ENCODE data around the gene ZNF672. TPM values are rescaled to one million over a fixed set of nuclear protein-coding genes. Genes with fewer than 3 reads are reported as not detected.

ZNF672 gene
- total RNA-seq, 1 experiment from 2014 or later, result 27.6 TPM

DNA sequence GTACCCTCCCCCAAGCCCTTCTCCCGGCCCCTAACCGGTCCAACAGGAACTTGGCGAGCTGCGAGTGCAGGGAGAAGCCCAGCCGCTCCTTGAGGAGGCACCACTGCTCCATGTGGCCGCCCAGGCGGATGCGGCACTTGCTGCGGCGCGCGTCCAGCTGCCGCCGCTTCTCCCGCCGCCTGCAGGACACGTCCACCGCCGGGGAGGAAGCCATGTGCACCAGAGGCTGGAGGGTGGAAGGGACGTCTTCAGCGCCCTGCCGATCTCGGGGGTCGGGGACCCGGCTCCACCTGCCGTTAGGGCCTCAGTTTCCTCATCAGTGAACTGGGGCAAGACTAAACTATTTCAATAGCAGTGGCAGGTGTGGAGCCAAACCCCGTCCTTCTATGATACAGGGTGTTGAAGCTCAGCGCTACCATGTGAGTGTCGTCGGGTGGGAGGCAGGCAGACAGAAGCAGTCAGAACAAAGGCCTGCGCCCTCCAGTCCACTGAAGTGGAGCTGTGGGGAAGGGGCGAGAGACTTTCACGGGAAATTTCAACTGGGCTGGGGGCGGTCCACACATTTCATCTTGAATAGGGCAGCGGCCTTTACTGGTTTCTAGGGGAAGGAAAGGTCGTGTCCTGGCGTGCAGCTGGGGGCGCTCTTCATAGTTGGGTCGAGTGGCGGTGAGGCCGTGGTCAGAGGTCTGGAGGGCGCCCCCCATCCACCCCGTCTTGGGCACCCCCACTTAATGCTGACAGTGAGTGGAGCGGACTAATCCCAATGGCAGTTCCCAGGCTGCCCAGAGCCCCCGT is 20.3 kb downstream of the ZNF672 start (continued):
- TF ChIP-seq, protein P1, sequence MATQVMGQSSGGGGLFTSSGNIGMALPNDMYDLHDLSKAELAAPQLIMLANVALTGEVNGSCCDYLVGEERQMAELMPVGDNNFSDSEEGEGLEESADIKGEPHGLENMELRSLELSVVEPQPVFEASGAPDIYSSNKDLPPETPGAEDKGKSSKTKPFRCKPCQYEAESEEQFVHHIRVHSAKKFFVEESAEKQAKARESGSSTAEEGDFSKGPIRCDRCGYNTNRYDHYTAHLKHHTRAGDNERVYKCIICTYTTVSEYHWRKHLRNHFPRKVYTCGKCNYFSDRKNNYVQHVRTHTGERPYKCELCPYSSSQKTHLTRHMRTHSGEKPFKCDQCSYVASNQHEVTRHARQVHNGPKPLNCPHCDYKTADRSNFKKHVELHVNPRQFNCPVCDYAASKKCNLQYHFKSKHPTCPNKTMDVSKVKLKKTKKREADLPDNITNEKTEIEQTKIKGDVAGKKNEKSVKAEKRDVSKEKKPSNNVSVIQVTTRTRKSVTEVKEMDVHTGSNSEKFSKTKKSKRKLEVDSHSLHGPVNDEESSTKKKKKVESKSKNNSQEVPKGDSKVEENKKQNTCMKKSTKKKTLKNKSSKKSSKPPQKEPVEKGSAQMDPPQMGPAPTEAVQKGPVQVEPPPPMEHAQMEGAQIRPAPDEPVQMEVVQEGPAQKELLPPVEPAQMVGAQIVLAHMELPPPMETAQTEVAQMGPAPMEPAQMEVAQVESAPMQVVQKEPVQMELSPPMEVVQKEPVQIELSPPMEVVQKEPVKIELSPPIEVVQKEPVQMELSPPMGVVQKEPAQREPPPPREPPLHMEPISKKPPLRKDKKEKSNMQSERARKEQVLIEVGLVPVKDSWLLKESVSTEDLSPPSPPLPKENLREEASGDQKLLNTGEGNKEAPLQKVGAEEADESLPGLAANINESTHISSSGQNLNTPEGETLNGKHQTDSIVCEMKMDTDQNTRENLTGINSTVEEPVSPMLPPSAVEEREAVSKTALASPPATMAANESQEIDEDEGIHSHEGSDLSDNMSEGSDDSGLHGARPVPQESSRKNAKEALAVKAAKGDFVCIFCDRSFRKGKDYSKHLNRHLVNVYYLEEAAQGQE (IDR thresholded peaks at IDR 0.05; ENCODE audit: low read depth), result no peak

DNA sequence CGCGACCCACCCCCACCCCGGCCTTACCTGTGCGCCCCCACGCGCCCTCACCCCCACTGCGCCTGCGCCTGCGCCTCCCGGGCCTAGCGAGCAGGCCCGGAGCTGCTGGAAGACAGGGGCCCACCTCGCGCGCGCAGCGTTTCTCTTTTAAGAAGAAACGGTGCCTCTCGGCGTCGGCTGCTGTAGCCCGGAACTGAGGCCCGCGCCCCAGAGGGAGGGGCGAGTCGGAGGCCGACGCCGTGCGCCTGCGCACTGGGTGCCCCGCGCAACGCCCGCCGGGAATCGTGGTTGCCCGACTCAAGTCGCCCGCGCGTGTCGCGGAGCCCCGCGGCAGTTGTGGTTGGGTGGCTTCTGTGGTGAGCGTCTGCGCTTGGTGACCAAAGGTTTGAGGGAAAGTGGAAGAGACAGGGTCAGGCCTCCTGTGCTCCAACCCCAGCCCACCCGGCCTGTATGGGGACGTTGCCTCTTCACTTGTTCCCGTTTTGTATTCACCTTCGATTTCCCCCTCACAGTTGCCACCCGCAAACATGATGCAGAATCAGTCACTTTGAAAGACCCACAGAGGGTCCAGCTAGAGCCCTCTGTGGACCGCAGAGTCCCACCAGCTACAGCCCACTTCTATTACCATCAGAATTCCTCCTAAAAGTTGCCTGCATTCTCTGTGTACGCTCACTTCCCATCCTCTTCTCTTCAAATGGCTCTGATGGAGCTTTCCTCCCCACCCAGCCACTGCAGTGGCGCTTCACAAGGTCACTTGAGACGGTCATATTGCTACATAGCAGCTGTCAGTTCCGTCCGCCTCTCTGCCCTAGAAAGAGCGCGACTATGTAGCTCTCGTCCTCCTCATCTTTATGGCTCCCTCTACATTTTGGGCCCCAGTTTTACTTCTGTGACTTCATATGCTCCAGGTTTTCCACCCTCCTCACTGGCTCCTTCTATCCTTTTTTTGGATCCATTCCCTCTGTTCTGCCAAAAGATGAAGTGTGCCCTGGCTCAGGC is 21.2 kb downstream of the ZNF672 start, which contains the start of gene ZNF692:
TSS of gene ZNF692 (minus strand) at position 195 of the 999 bp plus-strand sequence. CDS start 776 bp downstream, outside the sequence.
- Histone ChIP-seq H3K9me3 (ENCODE audit: control insufficient read depth in 1 of 2, insufficient read depth in 1 of 2, low read depth in 1 of 2, low read length in 2 of 2) (no peaks in the 10 kb centered on the region), H3K36me3 (ENCODE audit: control insufficient read depth in 1 of 2, insufficient read depth in 2 of 2, low read length in 2 of 2) (peaks cover 4 to 18% of the 10 kb centered on the region in 2 experiments; a peak in 2 of 4 replicates), H3K79me2 (ENCODE audit: insufficient read depth, low read length) (peaks cover 30% of the 10 kb centered on the region; the same call in 1 of the 2 replicates), H3K27ac (ENCODE audit: low read depth, low read length) (peak within 1 kb of the TSS; percentile 79), H3K9me2 (ENCODE audit: insufficient read depth) (no peaks in the 10 kb centered on the region), H3K4me2 (ENCODE audit: low read length) (peak within 1 kb of the TSS; percentile 72), H2AFZ (ENCODE audit: low read depth, low read length, poor library complexity, severe bottlenecking) (no peak within 1 kb of the TSS), H3K9ac (ENCODE audit: low read length) (peak within 1 kb of the TSS; percentile 92), H3K4me3 (replicated peaks in 1 of 2; ENCODE audit: low read depth in 1 of 2, low read length in 2 of 2) (peak within 1 kb of the TSS; percentile 66 to 83), H4K20me1 (ENCODE audit: insufficient read depth) (no peaks in the 10 kb centered on the region), H3K4me1 (ENCODE audit: control insufficient read depth in 1 of 2, insufficient read depth in 2 of 2, low read length in 2 of 2) (peaks cover 12 to 41% of the 10 kb centered on the region in 2 experiments), H3K27me3 (ENCODE audit: insufficient read depth, low read length) (no peaks in the 10 kb centered on the region)
- RAD21 ChIA-PET (ENCODE audit: low non-redundant PET in 1 of 2, low total read pairs in 2 of 2, uncharacterized antibody in 2 of 2, unreplicated experiment in 2 of 2), result no interaction called here
- POLR2A ChIA-PET, result interaction anchor here (0.9 to 2.8 kb wide), 6 partner anchors 12 to 47 kb away, joined by 3 to 44 read pairs (median 4); partner anchors contain the start of genes PGBD2, SH3BP5L and ZNF672
- DNase-seq (ENCODE audit: low read depth, low spot score) (peak; percentile 95), ATAC-seq (peak; percentile 86)
- intact Hi-C loops (cut with micrococcal nuclease), result loop anchor here (1.0 kb wide), 4 partner anchors 14 to 47 kb away; partner anchors contain the start of genes PGBD2 and ZNF672
- CTCF ChIA-PET, result interaction anchor here (0.8 to 1.8 kb wide), 9 partner anchors 13 to 67 kb away, joined by 3 to 24 read pairs (median 5); partner anchors contain the start of gene ZNF672
- TF ChIP-seq ELF1 (IDR thresholded peaks at IDR 0.05; ENCODE audit: borderline replicate concordance, low read depth) (no peak; the same call in 1 of the 2 replicates), POLR2A (IDR thresholded peaks at IDR 0.05; ENCODE audit: borderline replicate concordance, extremely low read depth, insufficient read depth, insufficient read length) (peak; percentile 83), CBX3 (IDR thresholded peaks at IDR 0.05; ENCODE audit: low read depth) (peak; percentile 77; the same call in 1 of the 2 replicates), FOSL1 (IDR thresholded peaks at IDR 0.05; ENCODE audit: low read depth) (no peak), YY1 (IDR thresholded peaks at IDR 0.05; ENCODE audit: extremely low read depth, insufficient replicate concordance, low read depth, low read length) (peak; percentile 58), EZH2 (IDR thresholded peaks at IDR 0.05) (no peak), POLR2AphosphoS5 (IDR thresholded peaks at IDR 0.05; ENCODE audit: low read depth, low read length) (peak; percentile 98), TCF7L2 (IDR thresholded peaks at IDR 0.05; ENCODE audit: borderline replicate concordance, extremely low read depth, insufficient read depth, insufficient read length) (peak; percentile 31), ZFX (IDR thresholded peaks at IDR 0.05) (peak; percentile 76), SRF (IDR thresholded peaks at IDR 0.05; ENCODE audit: low read depth) (no peak), SIN3A (IDR thresholded peaks at IDR 0.05; ENCODE audit: low read depth) (peak; percentile 83), JUND (IDR thresholded peaks at IDR 0.05) (no peak), SP1 (IDR thresholded peaks at IDR 0.05; ENCODE audit: low read depth) (peak; percentile 92)
- TF ChIP-seq, protein P2, sequence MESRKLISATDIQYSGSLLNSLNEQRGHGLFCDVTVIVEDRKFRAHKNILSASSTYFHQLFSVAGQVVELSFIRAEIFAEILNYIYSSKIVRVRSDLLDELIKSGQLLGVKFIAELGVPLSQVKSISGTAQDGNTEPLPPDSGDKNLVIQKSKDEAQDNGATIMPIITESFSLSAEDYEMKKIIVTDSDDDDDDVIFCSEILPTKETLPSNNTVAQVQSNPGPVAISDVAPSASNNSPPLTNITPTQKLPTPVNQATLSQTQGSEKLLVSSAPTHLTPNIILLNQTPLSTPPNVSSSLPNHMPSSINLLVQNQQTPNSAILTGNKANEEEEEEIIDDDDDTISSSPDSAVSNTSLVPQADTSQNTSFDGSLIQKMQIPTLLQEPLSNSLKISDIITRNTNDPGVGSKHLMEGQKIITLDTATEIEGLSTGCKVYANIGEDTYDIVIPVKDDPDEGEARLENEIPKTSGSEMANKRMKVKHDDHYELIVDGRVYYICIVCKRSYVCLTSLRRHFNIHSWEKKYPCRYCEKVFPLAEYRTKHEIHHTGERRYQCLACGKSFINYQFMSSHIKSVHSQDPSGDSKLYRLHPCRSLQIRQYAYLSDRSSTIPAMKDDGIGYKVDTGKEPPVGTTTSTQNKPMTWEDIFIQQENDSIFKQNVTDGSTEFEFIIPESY (IDR thresholded peaks at IDR 0.05; ENCODE audit: extremely low read depth, insufficient replicate concordance, low read length), result peak; percentile 18
- TF ChIP-seq, protein P3, sequence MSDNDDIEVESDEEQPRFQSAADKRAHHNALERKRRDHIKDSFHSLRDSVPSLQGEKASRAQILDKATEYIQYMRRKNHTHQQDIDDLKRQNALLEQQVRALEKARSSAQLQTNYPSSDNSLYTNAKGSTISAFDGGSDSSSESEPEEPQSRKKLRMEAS (IDR thresholded peaks at IDR 0.05), result peak; percentile 98
- TSS peak; percentile 90 for BruUV-seq (replicated peaks)
